Activated naive CD8-positive, alpha-beta T cell treated with anti-CD3 and anti-CD28 coated beads, Interleukin-2, amount 50 U/mL, for 24 hours (primary cell): ENCODE results near the gene EMSY.

Source experiments
- ATAC-seq: fragments of 150-1000 bp; cut with Tn5 transposase; one replicate; pipeline ENCODE4 v1.10.0; 2021
- DNase-seq: peaks from one replicate; pipeline ENCODE4 v3.0.0; 2021
- H3K27ac Mint-ChIP-seq: one replicate; pipeline ENCODE4 v1.8.0; 2021; ENCODE audit warnings: mild to moderate bottlenecking, mixed read lengths
- H3K27me3 Mint-ChIP-seq: one replicate; pipeline ENCODE4 v1.8.0; 2021; ENCODE audit warnings: mixed read lengths
- H3K36me3 Mint-ChIP-seq: one replicate; pipeline ENCODE4 v1.8.0; 2021; ENCODE audit warnings: low read depth, mixed read lengths
- H3K4me1 Mint-ChIP-seq: one replicate; pipeline ENCODE4 v1.8.0; 2021; ENCODE audit warnings: mixed read lengths
- H3K4me3 Mint-ChIP-seq: one replicate; pipeline ENCODE4 v1.8.0; 2021; ENCODE audit warnings: mild to moderate bottlenecking, moderate library complexity, mixed read lengths
- H3K9me3 Mint-ChIP-seq: one replicate; pipeline ENCODE4 v1.8.0; 2021; ENCODE audit warnings: mixed read lengths

Gene EMSY

DNA sequence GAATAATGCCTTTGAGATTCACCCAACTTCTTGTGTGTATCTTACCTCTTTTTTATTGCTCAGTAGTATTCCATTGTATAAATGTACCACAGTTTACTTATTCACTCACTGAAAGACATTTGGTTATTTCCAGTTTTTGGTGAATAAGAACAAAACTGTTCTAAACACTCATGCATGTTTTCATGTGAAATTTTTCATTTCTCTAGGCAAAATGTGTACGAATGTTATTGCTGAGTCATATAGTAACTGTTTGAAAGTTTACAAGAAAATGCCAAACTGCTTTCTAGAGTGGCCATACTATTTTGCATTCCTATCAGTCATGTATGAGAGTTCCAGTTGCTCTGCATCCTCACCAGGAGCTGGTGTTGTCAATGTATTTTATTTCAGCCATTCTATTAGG, 8.8 kb upstream of the EMSY start:
- H3K27ac Mint-ChIP-seq, result no peak overlapping the region
- ATAC-seq (no peak), DNase-seq (no peak)
- peaks cover 2% of the 10 kb centered on the region for H3K27me3 Mint-ChIP-seq
- no peaks in the 10 kb centered on the region for H3K4me1 Mint-ChIP-seq
- no peak overlapping the region for H3K4me3 Mint-ChIP-seq
- peaks cover 4% of the 10 kb centered on the region for H3K36me3 Mint-ChIP-seq
- H3K9me3 Mint-ChIP-seq, result no peaks in the 10 kb centered on the region

DNA sequence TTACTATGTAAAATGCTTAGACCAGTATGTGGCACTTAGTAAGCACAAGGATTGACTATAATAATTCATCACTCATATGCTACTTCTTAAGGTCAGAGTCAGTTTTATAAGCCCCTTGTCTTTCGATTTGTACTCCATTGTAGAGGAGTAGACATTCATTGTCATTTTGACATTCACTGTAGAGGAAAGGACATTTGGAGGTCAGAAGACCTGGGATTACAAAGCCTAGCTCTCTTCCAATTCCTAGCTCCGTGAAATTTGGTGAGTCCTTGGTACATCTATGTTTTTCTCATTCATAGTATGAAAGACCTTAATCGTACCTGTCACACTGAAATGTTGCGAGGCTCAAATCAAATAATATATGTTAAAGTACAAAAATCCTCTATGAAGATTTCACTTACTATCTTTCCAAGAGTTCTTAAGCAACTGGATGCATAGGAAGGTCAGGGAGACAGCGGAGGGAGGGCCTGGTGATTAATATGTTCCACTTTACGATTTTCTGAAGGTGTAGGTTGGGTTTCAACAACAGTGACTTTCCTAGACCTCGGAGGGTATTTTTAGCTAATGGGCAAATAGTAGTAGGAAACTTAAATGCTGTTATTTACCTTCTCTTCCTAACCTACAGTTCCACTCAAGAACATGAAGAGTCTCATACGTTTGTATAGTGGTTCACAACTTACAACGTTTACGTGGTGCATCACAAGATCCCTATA, 1.4 kb upstream of the EMSY start:
- Mint-ChIP-seq H3K4me1 (peaks cover 28% of the 10 kb centered on the region), H3K9me3 (no peaks in the 10 kb centered on the region), H3K27me3 (no peaks in the 10 kb centered on the region), H3K27ac (peak overlapping the region; percentile 100), H3K36me3 (peaks cover 36% of the 10 kb centered on the region), H3K4me3 (peak overlapping the region; percentile 99)
- ATAC-seq (no peak), DNase-seq (no peak)

DNA sequence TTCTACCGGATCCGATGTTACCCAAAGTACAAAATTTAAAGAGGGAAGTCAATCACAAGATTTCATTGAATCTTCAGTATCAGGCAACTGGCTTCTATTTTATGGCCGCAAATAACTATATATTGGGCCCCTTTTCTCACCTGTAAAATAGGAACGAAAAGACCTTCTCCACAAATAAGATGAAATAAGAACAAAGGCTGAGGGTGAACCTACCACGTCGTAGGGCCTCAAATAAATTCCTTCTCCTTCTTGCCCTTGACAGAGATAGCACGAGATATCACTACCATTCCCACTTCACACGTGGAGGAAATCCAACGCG, 794 bp upstream of the EMSY start:
- H3K27ac Mint-ChIP-seq, result peak overlapping the region; percentile 100
- no peaks in the 10 kb centered on the region for H3K27me3 Mint-ChIP-seq
- H3K36me3 Mint-ChIP-seq, result peaks cover 40% of the 10 kb centered on the region
- no peak for DNase-seq
- peak overlapping the region; percentile 99 for H3K4me3 Mint-ChIP-seq
- no peaks in the 10 kb centered on the region for H3K9me3 Mint-ChIP-seq
- ATAC-seq, result no peak
- peaks cover 28% of the 10 kb centered on the region for H3K4me1 Mint-ChIP-seq

DNA sequence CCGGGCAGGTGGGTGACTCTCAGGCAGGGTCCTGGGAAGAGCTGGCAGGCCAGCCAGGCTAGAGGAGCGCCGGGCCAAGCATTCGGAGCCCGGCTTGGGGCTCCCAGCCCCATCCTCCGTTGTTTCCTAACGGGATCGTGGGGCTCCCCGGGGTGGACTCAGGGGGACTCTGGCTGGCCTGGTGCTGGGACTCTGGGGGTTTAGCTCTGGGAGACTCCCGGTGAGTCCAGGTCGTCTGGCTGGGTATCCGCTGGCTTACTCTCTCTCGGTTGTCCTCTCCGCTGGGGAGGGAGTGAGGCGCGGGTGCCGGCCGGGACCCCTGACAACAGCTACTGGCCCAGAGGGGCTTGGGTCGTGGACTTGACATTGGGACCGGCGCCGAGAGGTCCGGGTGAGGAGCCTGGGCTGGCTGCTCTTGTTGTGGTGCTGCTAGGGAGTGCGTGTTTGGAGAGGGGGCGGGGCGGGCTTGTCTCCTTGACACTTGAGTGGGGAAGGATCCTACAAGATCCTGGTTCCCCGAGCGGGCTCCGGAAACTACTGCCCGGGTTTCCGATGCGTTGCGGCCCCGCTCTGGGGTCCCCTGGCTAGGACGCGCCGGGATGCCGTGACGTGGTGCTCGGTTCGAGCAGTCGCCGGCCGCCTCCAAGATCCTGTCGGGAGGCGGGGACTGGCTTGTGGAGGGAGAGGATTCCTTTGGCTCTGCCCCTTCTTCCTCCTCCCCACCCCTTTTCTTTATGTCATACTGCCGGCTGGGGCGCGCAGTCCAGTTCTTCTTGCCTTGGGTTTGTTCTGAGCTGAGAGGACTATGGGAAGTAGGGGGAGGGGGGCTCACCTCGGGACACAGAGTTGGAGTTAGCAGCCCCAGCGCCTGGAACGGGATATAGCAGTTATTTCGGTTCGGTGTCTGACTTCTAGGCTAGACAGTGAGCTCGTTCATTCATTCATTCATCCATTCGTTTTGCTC, 585 bp downstream of the EMSY start:
- ATAC-seq, result peak; percentile 42
- Mint-ChIP-seq H3K27me3 (no peaks in the 10 kb centered on the region), H3K4me1 (peaks cover 28% of the 10 kb centered on the region), H3K4me3 (peak overlapping the region; percentile 99), H3K9me3 (no peaks in the 10 kb centered on the region), H3K36me3 (peaks cover 53% of the 10 kb centered on the region), H3K27ac (peak overlapping the region; percentile 100)
- DNase-seq, result peak; percentile 68

DNA sequence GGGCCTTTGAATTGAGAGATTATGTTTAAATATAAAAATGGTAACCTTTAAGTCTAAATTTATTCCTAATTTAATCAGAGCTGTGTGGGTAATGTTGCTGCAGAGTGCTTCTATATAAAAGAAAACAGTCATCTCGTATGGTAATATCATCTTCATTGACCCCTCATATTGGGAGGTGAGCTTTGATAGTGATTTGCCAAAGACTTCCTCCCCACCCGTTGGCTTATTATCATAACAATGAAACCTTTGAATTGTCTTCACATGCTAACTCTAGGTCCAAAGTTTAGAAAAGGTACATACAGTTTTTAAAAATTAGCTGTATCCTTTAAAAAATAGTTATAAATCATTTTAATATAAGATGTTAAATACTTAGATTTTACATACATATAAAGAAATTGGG, 3.7 kb downstream of the EMSY start:
- Mint-ChIP-seq H3K9me3 (no peaks in the 10 kb centered on the region), H3K4me1 (peaks cover 17% of the 10 kb centered on the region), H3K27me3 (no peaks in the 10 kb centered on the region), H3K36me3 (peaks cover 49% of the 10 kb centered on the region), H3K4me3 (no peak overlapping the region), H3K27ac (no peak overlapping the region)
- DNase-seq (no peak), ATAC-seq (no peak)

DNA sequence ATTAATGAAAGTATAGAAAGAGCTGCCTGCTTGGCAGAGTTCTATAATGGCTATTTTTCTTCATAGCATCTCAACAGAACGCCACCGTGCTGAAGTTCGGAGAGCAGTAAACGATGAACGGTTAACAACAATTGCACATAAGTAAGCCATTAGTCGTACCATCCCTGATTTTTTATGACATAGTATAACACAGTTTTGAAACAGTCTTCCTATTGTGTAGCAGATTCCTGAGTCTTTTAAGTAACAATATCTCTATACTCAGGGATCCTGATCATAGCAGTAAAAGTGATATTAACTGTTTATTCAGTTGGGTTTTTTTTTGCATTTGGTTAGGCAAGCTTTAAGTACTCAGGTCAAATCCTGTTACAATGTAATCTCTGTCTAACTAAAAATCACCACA, 8.4 kb downstream of the EMSY start:
- H3K27me3 Mint-ChIP-seq, result no peaks in the 10 kb centered on the region

DNA sequence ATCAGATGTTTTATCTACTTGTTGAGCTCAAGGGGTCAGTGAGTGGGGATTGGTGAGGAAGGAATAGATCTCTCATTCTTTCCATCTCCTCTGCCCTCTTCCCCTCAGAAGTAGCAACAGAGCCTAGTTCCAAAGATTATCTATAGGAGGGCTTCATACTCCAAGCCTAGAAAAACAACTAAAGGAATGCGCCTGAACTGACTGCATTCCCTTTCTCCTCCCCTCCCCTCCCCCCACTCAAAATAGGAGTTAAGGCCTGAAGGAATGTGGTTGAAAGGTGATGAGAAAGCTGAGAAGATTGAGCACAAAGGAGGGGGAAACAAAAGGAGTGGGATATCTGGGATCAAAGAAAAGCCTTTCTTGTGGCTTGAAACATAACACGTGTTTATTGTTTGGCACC, 10.5 kb downstream of the EMSY start:
- Mint-ChIP-seq H3K4me3 (no peak overlapping the region), H3K36me3 (peaks cover 31% of the 10 kb centered on the region), H3K4me1 (no peaks in the 10 kb centered on the region), H3K27me3 (no peaks in the 10 kb centered on the region), H3K27ac (no peak overlapping the region), H3K9me3 (no peaks in the 10 kb centered on the region)
- no peak for DNase-seq
- ATAC-seq, result no peak

More for the DNA sequence above, 8.4 kb downstream of the EMSY start:
- H3K9me3 Mint-ChIP-seq, result no peaks in the 10 kb centered on the region
- H3K36me3 Mint-ChIP-seq, result peaks cover 32% of the 10 kb centered on the region
- no peak for DNase-seq
- no peak for ATAC-seq
- no peaks in the 10 kb centered on the region for H3K4me1 Mint-ChIP-seq
- no peak overlapping the region for H3K4me3 Mint-ChIP-seq
- H3K27ac Mint-ChIP-seq, result no peak overlapping the region

DNA sequence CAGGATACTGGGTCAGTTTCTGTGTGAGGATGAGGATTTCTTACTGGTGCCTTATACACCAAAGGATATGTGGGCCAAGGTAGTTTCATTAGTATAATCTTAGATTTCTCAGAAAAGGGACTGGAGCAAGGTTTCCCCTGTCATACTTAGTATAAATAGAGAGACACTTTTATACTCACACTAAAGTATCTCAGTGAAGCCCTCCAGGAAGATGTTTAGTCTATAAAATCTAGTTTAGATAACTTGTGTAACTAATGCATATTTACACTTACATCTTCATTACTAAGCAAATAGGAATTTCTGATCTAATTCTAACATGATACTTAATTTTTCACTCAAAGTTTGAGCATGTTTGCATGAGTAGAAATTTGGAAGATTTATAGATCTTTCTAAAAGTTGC, 11.1 kb downstream of the EMSY start:
- Mint-ChIP-seq H3K27ac (no peak overlapping the region), H3K9me3 (no peaks in the 10 kb centered on the region), H3K4me1 (no peaks in the 10 kb centered on the region), H3K4me3 (no peak overlapping the region), H3K36me3 (peaks cover 32% of the 10 kb centered on the region), H3K27me3 (no peaks in the 10 kb centered on the region)
- no peak for DNase-seq
- ATAC-seq, result no peak

DNA sequence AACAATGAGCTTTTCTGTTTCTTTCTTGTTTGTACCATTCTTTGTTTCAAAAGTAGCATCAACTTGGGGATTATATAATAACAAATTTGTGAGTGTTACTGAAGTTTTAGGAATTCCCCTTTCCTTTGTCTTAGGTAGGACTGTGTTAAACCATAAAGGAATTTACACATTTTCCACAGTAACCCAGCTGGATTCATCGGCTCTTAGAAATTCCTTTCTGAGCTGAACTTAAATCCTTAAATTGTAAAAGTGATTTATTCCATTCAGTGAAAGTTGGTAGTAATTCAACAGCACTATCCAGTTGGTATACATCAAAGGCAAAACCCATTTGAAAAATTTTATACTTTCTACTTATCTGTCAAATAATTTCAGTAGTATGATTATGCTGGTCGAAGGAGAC, 11.8 kb downstream of the EMSY start:
- no peaks in the 10 kb centered on the region for H3K27me3 Mint-ChIP-seq

DNA sequence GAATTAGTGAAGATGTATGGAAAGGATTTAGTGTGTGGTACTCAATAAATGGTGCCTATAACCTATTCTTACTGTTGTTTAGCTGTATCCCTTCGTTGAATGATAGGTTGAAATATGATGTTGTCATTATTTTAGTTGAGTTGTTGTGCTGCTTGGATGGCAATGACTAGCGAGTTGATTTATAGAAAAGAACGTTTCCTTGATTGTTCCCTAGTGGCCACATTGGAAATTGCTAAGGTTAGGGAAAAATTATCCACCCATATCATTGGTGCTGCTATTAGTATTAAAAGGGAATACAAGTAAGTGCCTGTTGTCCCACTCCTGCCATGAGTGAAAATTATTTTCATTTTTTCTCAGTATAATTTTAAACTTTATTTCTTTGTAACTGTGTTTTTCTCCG, 14.5 kb downstream of the EMSY start:
- no peak for ATAC-seq
- no peaks in the 10 kb centered on the region for H3K4me1 Mint-ChIP-seq
- H3K27me3 Mint-ChIP-seq, result no peaks in the 10 kb centered on the region
- peaks cover 30% of the 10 kb centered on the region for H3K36me3 Mint-ChIP-seq
- no peak overlapping the region for H3K27ac Mint-ChIP-seq
- DNase-seq, result no peak
- H3K4me3 Mint-ChIP-seq, result no peak overlapping the region
- H3K9me3 Mint-ChIP-seq, result no peaks in the 10 kb centered on the region

More for the DNA sequence above, 11.8 kb downstream of the EMSY start:
- DNase-seq (no peak), ATAC-seq (no peak)
- Mint-ChIP-seq H3K36me3 (peaks cover 29% of the 10 kb centered on the region), H3K9me3 (no peaks in the 10 kb centered on the region), H3K4me1 (no peaks in the 10 kb centered on the region), H3K4me3 (no peak overlapping the region), H3K27ac (no peak overlapping the region)

DNA sequence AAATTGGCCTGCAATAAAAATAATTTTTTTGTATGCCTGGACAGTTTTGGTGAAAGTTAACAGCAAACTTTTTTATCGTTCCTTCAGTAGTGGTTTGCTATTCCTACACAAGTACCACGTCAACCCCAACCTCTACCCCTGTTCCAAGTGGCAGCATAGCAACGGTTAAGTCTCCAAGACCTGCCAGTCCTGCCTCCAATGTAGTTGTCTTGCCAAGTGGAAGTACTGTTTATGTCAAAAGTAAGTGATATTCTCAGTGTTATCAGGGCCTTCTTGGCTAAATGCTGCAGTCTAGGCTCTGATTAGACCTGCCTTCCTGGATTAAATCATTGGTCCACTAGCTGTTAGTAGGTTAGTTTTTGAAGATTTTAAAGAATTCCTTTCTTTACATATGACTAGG, 15.0 kb downstream of the EMSY start:
- no peaks in the 10 kb centered on the region for H3K27me3 Mint-ChIP-seq
- peaks cover 35% of the 10 kb centered on the region for H3K36me3 Mint-ChIP-seq
- no peak for DNase-seq
- H3K4me1 Mint-ChIP-seq, result no peaks in the 10 kb centered on the region
- no peak overlapping the region for H3K27ac Mint-ChIP-seq
- H3K9me3 Mint-ChIP-seq, result no peaks in the 10 kb centered on the region
- H3K4me3 Mint-ChIP-seq, result no peak overlapping the region
- no peak for ATAC-seq

DNA sequence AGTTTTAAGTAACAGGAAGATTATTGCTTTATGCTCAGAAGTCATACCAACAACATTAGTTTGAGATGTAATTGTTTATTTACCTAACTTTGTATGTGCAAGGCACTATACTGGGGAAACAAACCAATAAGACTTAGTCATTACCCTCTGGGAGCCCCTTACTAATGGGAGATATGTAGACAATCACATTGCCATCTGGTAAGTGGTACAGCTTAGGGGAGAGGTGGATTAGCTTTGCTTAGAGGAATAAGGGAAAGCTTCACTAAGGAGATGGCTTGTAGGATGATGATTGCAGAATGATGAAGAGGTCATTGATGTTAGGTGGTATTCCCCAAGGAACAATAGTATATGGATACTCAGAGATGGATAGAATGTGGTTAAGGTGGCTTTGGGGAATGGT, 17.5 kb downstream of the EMSY start:
- no peaks in the 10 kb centered on the region for H3K9me3 Mint-ChIP-seq
- H3K27ac Mint-ChIP-seq, result no peak overlapping the region
- no peaks in the 10 kb centered on the region for H3K4me1 Mint-ChIP-seq
- no peak for DNase-seq
- peaks cover 48% of the 10 kb centered on the region for H3K36me3 Mint-ChIP-seq
- no peaks in the 10 kb centered on the region for H3K27me3 Mint-ChIP-seq
- no peak overlapping the region for H3K4me3 Mint-ChIP-seq
- ATAC-seq, result no peak

DNA sequence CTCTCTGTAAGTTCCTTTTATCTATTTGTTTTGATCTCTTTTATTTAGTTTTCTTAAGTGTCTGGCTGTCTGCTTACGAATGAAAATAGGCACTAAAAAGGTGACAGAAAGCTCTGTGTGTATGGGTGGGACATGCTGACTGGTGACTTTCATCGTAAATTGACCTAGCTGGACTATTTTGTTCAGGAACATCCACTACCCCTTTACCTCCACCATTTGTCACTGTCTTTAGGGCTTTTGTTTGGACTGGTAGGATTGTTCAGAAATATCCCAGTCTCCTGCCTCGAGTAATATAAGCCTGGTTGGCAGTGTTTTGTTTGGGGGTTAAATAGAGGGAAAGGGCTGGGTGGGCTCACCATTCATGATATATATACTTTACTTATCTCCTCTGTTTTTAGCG, 20.9 kb downstream of the EMSY start:
- Mint-ChIP-seq H3K9me3 (no peaks in the 10 kb centered on the region), H3K27ac (no peak overlapping the region), H3K27me3 (no peaks in the 10 kb centered on the region), H3K4me3 (no peak overlapping the region), H3K4me1 (no peaks in the 10 kb centered on the region), H3K36me3 (peaks cover 33% of the 10 kb centered on the region)
- ATAC-seq, result no peak
- DNase-seq, result no peak

DNA sequence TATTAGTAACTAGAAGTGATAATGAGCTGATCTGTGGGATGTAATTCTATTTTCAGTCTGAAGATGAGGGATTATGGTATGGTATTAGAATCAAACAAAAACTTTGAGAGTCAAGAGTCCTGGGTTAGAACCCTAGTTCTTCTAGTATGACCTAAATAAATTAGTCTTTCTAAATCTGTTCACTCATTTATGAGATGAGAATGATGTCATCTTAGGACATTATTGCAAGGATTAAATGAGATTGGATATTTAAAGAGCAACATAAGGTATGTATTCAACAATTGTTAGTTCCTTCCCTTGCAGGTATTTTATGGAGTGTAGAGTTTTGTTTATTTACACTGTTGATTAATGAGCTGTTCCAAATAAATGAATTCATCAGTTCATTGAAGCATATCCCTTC, 21.8 kb downstream of the EMSY start:
- Mint-ChIP-seq H3K4me3 (no peak overlapping the region), H3K36me3 (peaks cover 30% of the 10 kb centered on the region), H3K9me3 (no peaks in the 10 kb centered on the region), H3K27me3 (no peaks in the 10 kb centered on the region), H3K27ac (no peak overlapping the region), H3K4me1 (no peaks in the 10 kb centered on the region)
- DNase-seq (no peak), ATAC-seq (no peak)

DNA sequence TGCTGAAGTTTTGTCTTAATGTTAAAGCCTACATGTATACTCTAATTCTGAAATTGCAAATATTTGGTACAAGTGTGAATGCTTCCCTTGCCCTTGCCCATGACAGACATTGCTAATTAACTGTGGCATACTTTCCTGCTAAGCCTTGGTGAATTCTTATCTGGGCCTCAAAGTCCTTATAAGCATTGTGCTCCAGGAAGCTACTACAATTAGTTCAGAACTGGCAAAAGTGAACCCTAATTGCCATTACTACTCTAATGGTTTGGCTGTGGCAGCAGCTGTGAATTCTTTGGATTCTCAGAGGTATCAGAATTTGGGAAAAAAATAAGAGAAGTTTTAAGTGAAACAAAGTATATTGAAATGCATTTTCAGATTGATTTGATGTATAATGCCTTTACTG, 24.3 kb downstream of the EMSY start:
- Mint-ChIP-seq H3K36me3 (peaks cover 38% of the 10 kb centered on the region), H3K4me3 (no peak overlapping the region), H3K4me1 (no peaks in the 10 kb centered on the region), H3K9me3 (no peaks in the 10 kb centered on the region), H3K27ac (no peak overlapping the region), H3K27me3 (no peaks in the 10 kb centered on the region)
- ATAC-seq (no peak), DNase-seq (no peak)
